ENCODE data around the gene CDH13. TPM values are rescaled to one million over a fixed set of nuclear protein-coding genes. Genes with fewer than 3 reads are reported as not detected.

The CDH13 gene
- polyA plus RNA-seq, 1 experiment = 113 TPM

DNA sequence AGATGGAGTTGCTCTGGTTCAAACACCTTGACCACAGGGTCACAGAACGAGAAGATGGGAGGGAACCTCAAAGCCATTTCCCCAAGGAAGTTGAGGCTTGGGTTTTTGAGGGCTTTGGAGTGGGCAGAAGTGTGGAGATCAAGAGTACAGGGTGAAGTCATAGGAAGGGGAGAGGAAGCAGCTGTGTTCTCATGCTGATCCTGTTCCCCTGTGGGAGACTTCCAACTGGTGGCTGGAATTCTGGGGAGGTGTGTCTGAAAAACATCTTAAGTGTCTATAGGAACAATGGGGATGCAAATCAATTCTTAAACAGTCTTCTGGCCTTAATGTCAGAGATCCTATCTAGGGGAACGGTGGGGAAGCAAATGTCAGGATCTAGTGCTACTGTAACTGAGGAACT, 1142.2 kb downstream of the CDH13 start:
- Histone ChIP-seq H3K27me3 (ENCODE audit: control insufficient read depth, insufficient read depth, low read length) (no peaks in the 10 kb centered on the region), H3K36me3 (ENCODE audit: control insufficient read depth, insufficient read depth, low read length) (no peaks in the 10 kb centered on the region), H3K4me3 (ENCODE audit: low read depth, low read length) (no peak overlapping the region)
- ChIA-PET CTCF (no interaction called here), POLR2A (no interaction called here)
- no peak for DNase-seq (ENCODE audit: low read depth)
- TF ChIP-seq, protein P1, sequence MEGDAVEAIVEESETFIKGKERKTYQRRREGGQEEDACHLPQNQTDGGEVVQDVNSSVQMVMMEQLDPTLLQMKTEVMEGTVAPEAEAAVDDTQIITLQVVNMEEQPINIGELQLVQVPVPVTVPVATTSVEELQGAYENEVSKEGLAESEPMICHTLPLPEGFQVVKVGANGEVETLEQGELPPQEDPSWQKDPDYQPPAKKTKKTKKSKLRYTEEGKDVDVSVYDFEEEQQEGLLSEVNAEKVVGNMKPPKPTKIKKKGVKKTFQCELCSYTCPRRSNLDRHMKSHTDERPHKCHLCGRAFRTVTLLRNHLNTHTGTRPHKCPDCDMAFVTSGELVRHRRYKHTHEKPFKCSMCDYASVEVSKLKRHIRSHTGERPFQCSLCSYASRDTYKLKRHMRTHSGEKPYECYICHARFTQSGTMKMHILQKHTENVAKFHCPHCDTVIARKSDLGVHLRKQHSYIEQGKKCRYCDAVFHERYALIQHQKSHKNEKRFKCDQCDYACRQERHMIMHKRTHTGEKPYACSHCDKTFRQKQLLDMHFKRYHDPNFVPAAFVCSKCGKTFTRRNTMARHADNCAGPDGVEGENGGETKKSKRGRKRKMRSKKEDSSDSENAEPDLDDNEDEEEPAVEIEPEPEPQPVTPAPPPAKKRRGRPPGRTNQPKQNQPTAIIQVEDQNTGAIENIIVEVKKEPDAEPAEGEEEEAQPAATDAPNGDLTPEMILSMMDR (IDR thresholded peaks at IDR 0.05; ENCODE audit: insufficient read depth, low read depth, low read length) = no peak

DNA sequence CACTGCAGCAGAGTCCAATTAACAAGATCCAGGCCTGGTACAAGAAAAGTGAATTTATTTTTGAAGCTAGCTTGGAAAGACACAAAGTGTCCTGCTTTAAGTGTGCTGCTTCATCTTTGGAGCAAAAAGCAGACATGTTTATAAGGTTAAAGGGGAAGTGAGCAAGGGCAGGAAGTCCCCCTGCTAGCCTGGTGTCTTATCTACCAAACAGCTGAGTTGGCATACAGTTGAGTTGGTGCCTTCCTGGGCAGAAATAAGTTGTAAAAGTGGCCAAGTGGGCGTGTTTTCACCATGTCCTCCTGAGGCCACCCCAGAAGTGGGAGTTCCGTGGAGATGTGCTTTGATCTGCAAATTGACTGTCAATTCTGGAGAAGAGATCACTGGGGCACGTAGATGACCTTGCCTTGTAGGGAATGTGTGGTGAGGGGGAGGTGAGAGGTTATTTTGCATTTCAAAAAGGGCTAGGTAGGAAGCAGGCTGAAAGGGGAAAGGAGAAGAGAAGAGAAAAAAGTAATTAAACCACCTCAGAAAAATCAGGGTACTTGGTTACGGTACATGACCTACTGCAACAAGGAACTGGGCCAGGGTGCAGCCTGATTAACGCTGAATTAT, 1142.7 kb downstream of the CDH13 start:
- H3K36me3 ChIP-seq (ENCODE audit: control insufficient read depth, insufficient read depth, low read length) = no peaks in the 10 kb centered on the region
- TF ChIP-seq, protein P1 (IDR thresholded peaks at IDR 0.05; ENCODE audit: insufficient read depth, low read depth, low read length) = no peak
- ChIA-PET CTCF (no interaction called here), POLR2A (no interaction called here)
- no peak for DNase-seq (ENCODE audit: low read depth)
- H3K4me3 ChIP-seq (ENCODE audit: low read depth, low read length) = no peak overlapping the region
- no peaks in the 10 kb centered on the region for H3K27me3 ChIP-seq (ENCODE audit: control insufficient read depth, insufficient read depth, low read length)

DNA sequence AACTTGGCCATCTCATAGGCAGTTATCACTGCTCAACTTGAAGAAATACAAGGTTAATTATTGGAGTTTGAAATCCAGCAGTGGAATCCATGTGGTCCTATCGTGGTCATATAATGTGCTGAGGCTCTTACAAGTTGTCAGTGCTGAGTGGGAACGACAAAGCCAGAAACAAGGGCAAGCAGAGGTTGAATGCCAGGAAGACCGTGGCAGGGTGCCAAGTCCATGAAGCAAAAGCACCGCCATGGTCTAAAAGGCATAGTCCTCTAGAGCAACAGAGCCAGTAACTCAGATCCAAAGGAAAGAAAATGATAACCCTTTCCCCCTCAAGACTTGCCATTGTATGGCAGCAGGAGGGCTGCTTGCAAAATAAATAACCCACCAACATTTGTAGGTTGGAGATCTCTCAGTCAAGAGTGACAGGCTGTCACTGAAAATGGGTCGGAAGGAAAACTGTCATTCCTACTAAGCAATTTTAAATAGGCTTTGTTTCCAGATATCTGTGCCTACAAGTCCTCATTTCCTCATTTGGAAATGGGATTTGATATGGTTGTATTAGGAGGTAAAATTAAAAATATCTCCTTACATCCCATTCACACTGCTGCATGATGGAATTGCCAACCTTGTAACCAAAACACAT, 1144.7 kb downstream of the CDH13 start:
- CTCF ChIA-PET = no interaction called here
- H3K36me3 ChIP-seq (ENCODE audit: control insufficient read depth, insufficient read depth, low read length) = no peaks in the 10 kb centered on the region
- POLR2A ChIA-PET = no interaction called here
- H3K27me3 ChIP-seq (ENCODE audit: control insufficient read depth, insufficient read depth, low read length) = no peaks in the 10 kb centered on the region
- TF ChIP-seq, protein P1 (IDR thresholded peaks at IDR 0.05; ENCODE audit: insufficient read depth, low read depth, low read length) = no peak
- H3K4me3 ChIP-seq (ENCODE audit: low read depth, low read length) = no peak overlapping the region
- no peak for DNase-seq (ENCODE audit: low read depth)

DNA sequence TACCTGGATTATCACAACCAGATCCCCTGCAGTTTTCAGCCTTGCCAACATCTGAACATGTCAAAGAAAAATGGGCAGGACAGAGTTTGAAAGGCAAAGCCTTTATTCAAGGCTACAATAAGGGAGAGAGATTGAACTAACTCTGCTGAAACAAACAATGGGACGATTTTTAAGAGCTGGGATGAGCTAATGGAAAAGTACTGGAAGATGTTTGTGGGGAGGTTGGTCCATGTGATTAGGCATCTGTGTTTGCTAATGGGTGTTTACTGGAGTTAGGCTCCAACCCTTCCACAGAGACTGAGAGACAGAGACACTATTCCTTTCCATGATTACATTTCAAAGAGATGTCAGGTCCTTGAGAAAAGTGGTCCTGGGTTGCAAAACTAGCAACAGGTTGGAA, 1146.0 kb downstream of the CDH13 start:
- TF ChIP-seq, protein P1 (IDR thresholded peaks at IDR 0.05; ENCODE audit: insufficient read depth, low read depth, low read length) = no peak
- H3K27me3 ChIP-seq (ENCODE audit: control insufficient read depth, insufficient read depth, low read length) = 0 out of 2 replicates have a peak, but pooled peaks cover 1% of the 10 kb centered on the region
- H3K36me3 ChIP-seq (ENCODE audit: control insufficient read depth, insufficient read depth, low read length) = no peaks in the 10 kb centered on the region
- H3K4me3 ChIP-seq (ENCODE audit: low read depth, low read length) = no peak overlapping the region
- no peak for DNase-seq (ENCODE audit: low read depth)
- CTCF ChIA-PET = no interaction called here
- POLR2A ChIA-PET = no interaction called here

DNA sequence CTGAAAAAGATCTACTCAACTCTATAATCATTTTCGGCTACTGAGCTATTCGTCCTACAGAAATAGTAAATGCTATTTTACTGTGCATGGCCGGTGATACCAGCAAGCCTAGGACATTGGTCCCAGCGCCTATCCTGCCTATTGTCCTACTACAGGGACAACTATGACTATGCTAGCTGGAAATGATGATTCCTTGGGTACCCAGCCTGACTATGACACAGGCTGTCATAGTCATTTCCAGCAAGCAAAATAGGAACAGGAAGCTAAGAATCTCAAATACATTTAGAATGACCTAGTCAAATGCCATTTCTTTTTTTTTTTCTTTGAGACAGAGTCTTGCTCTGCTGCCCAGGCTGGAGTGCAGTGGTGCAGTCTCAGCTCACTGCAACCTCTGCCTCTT, 1147.3 kb downstream of the CDH13 start:
- TF ChIP-seq, protein P1 (IDR thresholded peaks at IDR 0.05; ENCODE audit: insufficient read depth, low read depth, low read length) = no peak
- Histone ChIP-seq H3K36me3 (ENCODE audit: control insufficient read depth, insufficient read depth, low read length) (no peaks in the 10 kb centered on the region), H3K27me3 (ENCODE audit: control insufficient read depth, insufficient read depth, low read length) (0 out of 2 replicates have a peak, but pooled peaks cover 1% of the 10 kb centered on the region), H3K4me3 (ENCODE audit: low read depth, low read length) (no peak overlapping the region)
- no peak for DNase-seq (ENCODE audit: low read depth)
- ChIA-PET POLR2A (no interaction called here), CTCF (no interaction called here)
